HepG2 (cell line): Measurements from ENCODE around the gene ANGPTL5. TPM values are rescaled to one million over a fixed set of nuclear protein-coding genes. Genes with fewer than 3 reads are reported as not detected.
A peak's percentile ranks its signal among the peaks of the same experiment; 100 is the strongest.

Experiments
- CREB3 ChIP-seq: sonication (generic); formaldehyde crosslinking; IDR thresholded peaks from 2 replicates; pipeline ENCODE4 v1.5.0; 2020; ENCODE audit warnings: missing genetic modification reagents
- ERF ChIP-seq: IDR thresholded peaks from 2 replicates; pipeline ENCODE4 v1.6.1; 2018; ENCODE audit warnings: missing biosample characterization, missing genetic modification reagents
- HOXA9 ChIP-seq: sonication (generic); formaldehyde crosslinking; IDR thresholded peaks from 2 replicates; pipeline ENCODE4 v1.8.1; 2022; ENCODE audit warnings: missing genetic modification reagents, mild to moderate bottlenecking, moderate library complexity, borderline replicate concordance
- KAT8 ChIP-seq: IDR thresholded peaks from 2 replicates; pipeline ENCODE4 v1.6.1; 2016; ENCODE audit warnings: missing genetic modification reagents, missing compliant biosample characterization
- NCOA1 ChIP-seq: sonication (generic); formaldehyde crosslinking; IDR thresholded peaks from 2 replicates; pipeline ENCODE4 v1.9.0; 2021; ENCODE audit warnings: missing genetic modification reagents
- TEAD3 ChIP-seq: optimal IDR thresholded peaks from 2 replicates; pipeline ENCODE3; 2016; ENCODE audit warnings: borderline replicate concordance
- THAP8 ChIP-seq: sonication (generic); formaldehyde crosslinking; IDR thresholded peaks from 2 replicates; pipeline ENCODE4 v1.5.1; 2020; ENCODE audit warnings: missing genetic modification reagents, mild to moderate bottlenecking, borderline replicate concordance
- YY1 ChIP-seq: IDR thresholded peaks from 2 replicates; pipeline ENCODE4 v1.6.1; 2011; ENCODE audit warnings: low read length, low read depth, moderate library complexity, mild to moderate bottlenecking; ENCODE audit not compliant: insufficient read depth, insufficient replicate concordance
- ZBTB39 ChIP-seq: sonication (generic); formaldehyde crosslinking; IDR thresholded peaks from 2 replicates; pipeline ENCODE4 v1.5.0; 2020; ENCODE audit warnings: missing genetic modification reagents
- ZBTB42 ChIP-seq: sonication (generic); formaldehyde crosslinking; IDR thresholded peaks from 2 replicates; pipeline ENCODE4 v1.5.0; 2020; ENCODE audit warnings: mild to moderate bottlenecking, missing genetic modification reagents
- ZFP36L1 ChIP-seq: sonication (generic); formaldehyde crosslinking; IDR thresholded peaks from 2 replicates; pipeline ENCODE4 v1.8.0; 2022; ENCODE audit warnings: mild to moderate bottlenecking, missing genetic modification reagents, moderate library complexity
- ZHX2 ChIP-seq, 2 experiments: sonication (generic) in 1 of 2; formaldehyde crosslinking in 1 of 2; IDR thresholded peaks; 2 replicates each; pipeline versions ENCODE4 v1.6.1 to v1.9.0; 2014 to 2022; ENCODE audit warnings: antibody characterized with exemption in 1 of 2, borderline replicate concordance in 1 of 2, inconsistent platforms in 1 of 2, low read depth in 1 of 2, missing genetic modification reagents in 1 of 2
- ZNF260 ChIP-seq: sonication (generic); formaldehyde crosslinking; IDR thresholded peaks from 2 replicates; pipeline ENCODE4 v1.4.0; 2020; ENCODE audit warnings: missing genetic modification reagents, low read depth, mild to moderate bottlenecking, borderline replicate concordance
- ZNF331 ChIP-seq: sonication (generic); formaldehyde crosslinking; IDR thresholded peaks from 2 replicates; pipeline ENCODE4 v1.4.0; 2020; ENCODE audit warnings: missing genetic modification reagents
- ZNF546 ChIP-seq: sonication (generic); formaldehyde crosslinking; conservative IDR thresholded peaks from 2 replicates; pipeline ENCODE4 v1.8.1; 2023; ENCODE audit warnings: mild to moderate bottlenecking, missing genetic modification reagents
- ZNF556 ChIP-seq: sonication (generic); formaldehyde crosslinking; IDR thresholded peaks from 2 replicates; pipeline ENCODE4 v1.4.0; 2020; ENCODE audit warnings: mild to moderate bottlenecking, missing genetic modification reagents, borderline replicate concordance
- polyA plus RNA-seq, 8 experiments: library from polyadenylated mRNA; depleted of rRNA in 3 of 8; stranded (reverse) in 7 of 8; unstranded in 1 of 8; fragments of >200 nt; fragmentation: Illumina TruSeq in 4 of 8; extraction: Trizol in 4 of 8; gene quantifications; 2 replicates each; pipeline versions ENCODE4 v1.2.1 to v1.2.3, GENCODE V29; 2011 to 2016; ENCODE audit warnings: low read depth in 4 of 8, missing spikeins in 1 of 8, mixed read lengths in 1 of 8; ENCODE audit not compliant: insufficient read depth in 1 of 8
- total RNA-seq, 5 experiments: library from RNA; depleted of rRNA; stranded (reverse); fragments of >200 nt; fragmentation: Illumina TruSeq; extraction: Trizol; gene quantifications; 2 replicates each; pipeline ENCODE4 v1.2.3, GENCODE V29; 2016; ENCODE audit warnings: low read depth in 1 of 5

Gene ANGPTL5
- total and polyA plus RNA-seq, 2 of the 13 experiments (the other 11 are each of a cell fraction or from before 2014, with no cell fraction given): not detected

- TF ChIP-seq ZFP36L1 (CRISPR knock-in tag) (0 out of 2 replicates have a peak, but pooled peaks have one; percentile 58), NCOA1 (0 out of 2 replicates have a peak, but pooled peaks have one; percentile 72), CREB3 (CRISPR knock-in tag) (no peak), ERF (CRISPR knock-in tag) (peak; percentile 46; the same call in 1 of the 2 replicates), HOXA9 (CRISPR knock-in tag) (no peak), ZNF546 (no peak), ZNF260 (CRISPR knock-in tag) (no peak), THAP8 (0 out of 2 replicates have a peak, but pooled peaks have one; percentile 67), ZNF556 (CRISPR knock-in tag) (peak; percentile 80; the same call in 1 of the 2 replicates), ZBTB39 (peak; percentile 29; the same call in 1 of the 2 replicates), YY1 (peak; percentile 96), ZBTB42 (CRISPR knock-in tag) (peak; percentile 30; the same call in 1 of the 2 replicates), ZNF331 (CRISPR knock-in tag) (peak; percentile 41; the same call in 1 of the 2 replicates), ZHX2 (IDR thresholded peaks at IDR 0.05; ENCODE audit: low read depth) (peak; percentile 84), ZHX2 (CRISPR knock-in tag; IDR thresholded peaks at IDR 0.05; ENCODE audit: borderline replicate concordance) (no peak), KAT8 (peak; percentile 85), TEAD3 (CRISPR knock-in tag) (peak; percentile 34)
Measured at GRCh38 chr11:101914738-101915426, 1.4 kb downstream of the ANGPTL5 start, which contains the start of gene CEP126 (continued).
